Heart right ventricle (tissue), 16 donors: ENCODE measurements around the gene GPSM1. TPM values are rescaled to one million over a fixed set of nuclear protein-coding genes. Genes with fewer than 3 reads are reported as not detected.

Experiments
- ATAC-seq, 8 donors: fragments of 200-7000 bp; cut with Tn5 transposase; one replicate each; pipeline ENCODE4 v1.9.1; 2020; ENCODE audit warnings: mild to moderate bottlenecking in 8 of 8, moderate library complexity in 8 of 8, moderate number of reproducible peaks in 1 of 8
- DNase-seq, 2 donors: peaks; one replicate each; pipeline ENCODE4 v3.0.0-alpha.2; 2020
- H3K27ac ChIP-seq, 10 donors: fragments of 200-600 bp; sonication (generic) in 2 of 10; one replicate each; pipeline versions ENCODE4 v1.5.0 to v1.8.0; 2020 to 2022; ENCODE audit warnings: mild to moderate bottlenecking in 3 of 10
- H3K27me3 ChIP-seq, 7 donors: fragments of 200-600 bp; one replicate each; pipeline ENCODE4 v1.8.0; 2021 to 2022; ENCODE audit warnings: mild to moderate bottlenecking in 2 of 7
- H3K36me3 ChIP-seq, 9 donors: fragments of 200-600 bp; sonication (generic) in 1 of 9; one replicate each; pipeline versions ENCODE4 v1.5.0 to v1.8.0; 2020 to 2022; ENCODE audit warnings: mild to moderate bottlenecking in 2 of 9
- H3K4me1 ChIP-seq, 9 donors: fragments of 200-600 bp; sonication (generic) in 1 of 9; one replicate each; pipeline versions ENCODE4 v1.5.0 to v1.8.0; 2020 to 2022; ENCODE audit warnings: mild to moderate bottlenecking in 4 of 9
- H3K4me3 ChIP-seq, 10 donors: fragments of 200-600 bp; sonication (generic) in 2 of 10; one replicate each; pipeline versions ENCODE4 v1.5.0 to v1.8.0; 2020 to 2022; ENCODE audit warnings: mild to moderate bottlenecking in 7 of 10, moderate library complexity in 2 of 10
- H3K9me3 ChIP-seq, 11 donors: fragments of 200-600 bp in 10 of 11; sonication (generic) in 2 of 11; one replicate each; pipeline versions ENCODE4 v1.5.0 to v1.8.0; 2013 to 2022; ENCODE audit warnings: mild to moderate bottlenecking in 2 of 11, control low read depth in 1 of 11, moderate library complexity in 1 of 11
- CTCF ChIP-seq, 9 donors: fragments of 200-600 bp; sonication (generic) in 2 of 9; IDR thresholded peaks; one replicate each; pipeline versions ENCODE4 v1.5.0 to v1.8.0; 2021 to 2022; ENCODE audit warnings: antibody characterized with exemption in 9 of 9, mild to moderate bottlenecking in 5 of 9, moderate library complexity in 1 of 9
- WGBS, 2 donors: extraction: QIAGEN DNeasy Blood & Tissue Kit; methylation state at CpG; one replicate each; pipeline ENCODE4 v1.1.7; 2013; ENCODE audit warnings: inconsistent platforms in 1 of 2; 5-methylcytosine and 5-hydroxymethylcytosine counted together
- intact Hi-C, 10 donors: fragments of 100-400 bp; cut with DNase I; formaldehyde crosslinking; loops; one replicate each; pipeline versions ENCODE4 v1.11.1 to v1.14.2; 2022
- polyA plus RNA-seq, 2 donors: library from polyadenylated mRNA; stranded (reverse); fragments of 200-250 nt; gene quantifications; one replicate each; pipeline ENCODE4 v1.2.3, GENCODE V29; 2013
- total RNA-seq, 10 donors: library from RNA; stranded (reverse); fragmentation: NEBNext Ultra II Directional in 3 of 10; extraction: Animal tissue kit (Norgen Biotek cat#: 25700) in 3 of 10; gene quantifications; one replicate each; pipeline versions ENCODE4 v1.2.1 to v1.2.4, GENCODE V29; 2021 to 2023
- donor health status: Arrhythmogenic right ventricular cardiomyopathy.
- donor health status: ischemic (EF 13 %, LVEDD 7.1; RV severe dilation, severe dysfunction).
- donor health status: healthy with polysubstance abuse.
- donor health status: DM: no; HTN: yes; CAD: no.
- donor health status: DM: no; HTN: no; CAD: no.
- donor health status: ischemic (EF 25% LVEDD 6.9; RV normal size, moderate dysfunction).
- donor health status: ischemic (EF 25% LVEDD 5.7; RV mildly dilated, moderate dysfunction).
- donor health status: healthy.
- donor health status: DM: yes; HTN: yes; CAD: no.
- donor health status: Ischemic cardiomyopathy.
- donor health status: ischemic (EF 35%, LVEDD 5.7; RV mildly dilated, moderate dysfunction).
- donor health status: nonischemic (EF 11% LVEDD 7.7; RV severe dilation, severe dysfunction).
- donor health status: DM: yes; HTN: yes; CAD: no.
- donor health status: PGD.
- donor health status: ischemic (EF 29% LVEDD 5.4; RV normal size, mild dysfunction).
- donor health status: nonischemic (EF 23%, LVEDD 6.1; RV moderate dilation, normal function).

Gene GPSM1
- total and polyA plus RNA-seq, 12 donors = 19.4 to 87.8 (median 25.8) TPM

DNA sequence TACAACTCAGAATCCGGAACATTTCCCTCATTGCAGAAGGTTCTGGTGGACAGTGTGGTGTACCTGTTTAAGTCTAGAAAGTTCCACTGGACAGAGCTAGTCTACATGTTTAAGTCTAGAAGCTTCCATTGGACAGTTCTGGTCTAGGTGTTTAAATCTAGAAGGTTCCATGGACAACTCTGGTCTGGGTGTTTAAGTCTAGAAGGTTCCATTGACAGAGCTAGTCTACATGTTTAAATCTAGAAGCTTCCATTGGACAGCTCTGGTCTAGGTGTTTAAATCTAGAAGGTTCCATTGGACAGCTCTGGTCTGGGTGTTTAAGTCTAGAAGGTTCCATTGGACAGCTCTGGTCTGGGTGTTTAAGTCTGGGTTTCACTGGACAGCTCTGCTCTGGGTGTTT is 48.4 kb upstream of the GPSM1 start:
- intact Hi-C loops = loop anchor here in 1 of 10 donors (5.0 kb wide), 1 partner anchor 127 kb away; no protein-coding TSS in a partner anchor
- WGBS, 2 donors = 79 to 94% methylated on average over 1 of the region's 1 CpG
- no peak for TF ChIP-seq CTCF (IDR thresholded peaks at IDR 0.05)
- no peak for DNase-seq
- Histone ChIP-seq H3K27ac (no peak overlapping the region), H3K9me3 (no peaks in the 10 kb centered on the region), H3K4me3 (no peak overlapping the region), H3K4me1 (peaks cover 0 to 13% (median 6%) of the 10 kb centered on the region in 9 donors), H3K36me3 (no peaks in the 10 kb centered on the region), H3K27me3 (peaks cover 0 to 73% (median 36%) of the 10 kb centered on the region in 7 donors)
- ATAC-seq = no peak

DNA sequence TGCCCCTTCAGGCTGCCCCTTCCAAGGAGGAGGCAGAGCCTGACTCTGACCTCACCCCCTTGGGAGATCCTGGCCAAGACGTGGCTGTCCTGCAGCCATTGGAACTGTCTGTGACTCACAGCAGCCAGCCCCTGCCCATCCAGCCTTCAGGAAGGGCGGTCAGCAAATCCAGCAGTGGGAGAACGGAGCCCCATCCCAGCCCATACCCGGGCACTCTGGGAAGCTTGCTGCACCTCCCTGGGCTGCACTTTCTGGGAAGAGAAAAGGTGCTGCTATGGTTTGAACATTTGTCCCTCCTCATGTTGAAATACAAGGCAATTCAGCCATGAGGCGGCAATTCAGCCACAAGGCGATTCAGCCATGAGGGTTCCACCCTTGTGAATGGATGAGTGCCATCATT is 47.9 kb upstream of the GPSM1 start:
- WGBS, 2 donors = 75 to 88% methylated on average over 6 of the region's 6 CpGs
- intact Hi-C loops = loop anchor here in 1 of 10 donors (5.0 kb wide), 1 partner anchor 127 kb away; no protein-coding TSS in a partner anchor
- Histone ChIP-seq H3K9me3 (no peaks in the 10 kb centered on the region), H3K27me3 (peaks cover 0 to 73% (median 42%) of the 10 kb centered on the region in 7 donors), H3K27ac (no peak overlapping the region), H3K4me1 (peaks cover 0 to 13% (median 6%) of the 10 kb centered on the region in 9 donors), H3K4me3 (no peak overlapping the region), H3K36me3 (no peaks in the 10 kb centered on the region)
- no peak for TF ChIP-seq CTCF (IDR thresholded peaks at IDR 0.05)
- DNase-seq (no peak), ATAC-seq (no peak)

GRCh38 chr9:136280535-136281315 is 46.6 kb upstream of the GPSM1 start:
- DNase-seq = no peak
- no peak overlapping the region for H3K27ac ChIP-seq
- 86 to 91% methylated on average over 16 of the region's 16 CpGs for WGBS, 2 donors
- no peak for TF ChIP-seq CTCF (IDR thresholded peaks at IDR 0.05)
- no peaks in the 10 kb centered on the region for H3K9me3 ChIP-seq
- H3K4me1 ChIP-seq = peaks cover 0 to 13% (median 6%) of the 10 kb centered on the region in 9 donors
- no peaks in the 10 kb centered on the region for H3K36me3 ChIP-seq
- peaks cover 0 to 64% (median 50%) of the 10 kb centered on the region in 7 donors for H3K27me3 ChIP-seq
- intact Hi-C loops = loop anchor here in 7 of 10 donors (5.0 to 10.0 kb wide), 7 partner anchors 106 to 676 kb away; partner anchors contain the start of gene UBAC1 (in 1 of the 7)
- no peak for ATAC-seq
- H3K4me3 ChIP-seq = no peak overlapping the region

DNA sequence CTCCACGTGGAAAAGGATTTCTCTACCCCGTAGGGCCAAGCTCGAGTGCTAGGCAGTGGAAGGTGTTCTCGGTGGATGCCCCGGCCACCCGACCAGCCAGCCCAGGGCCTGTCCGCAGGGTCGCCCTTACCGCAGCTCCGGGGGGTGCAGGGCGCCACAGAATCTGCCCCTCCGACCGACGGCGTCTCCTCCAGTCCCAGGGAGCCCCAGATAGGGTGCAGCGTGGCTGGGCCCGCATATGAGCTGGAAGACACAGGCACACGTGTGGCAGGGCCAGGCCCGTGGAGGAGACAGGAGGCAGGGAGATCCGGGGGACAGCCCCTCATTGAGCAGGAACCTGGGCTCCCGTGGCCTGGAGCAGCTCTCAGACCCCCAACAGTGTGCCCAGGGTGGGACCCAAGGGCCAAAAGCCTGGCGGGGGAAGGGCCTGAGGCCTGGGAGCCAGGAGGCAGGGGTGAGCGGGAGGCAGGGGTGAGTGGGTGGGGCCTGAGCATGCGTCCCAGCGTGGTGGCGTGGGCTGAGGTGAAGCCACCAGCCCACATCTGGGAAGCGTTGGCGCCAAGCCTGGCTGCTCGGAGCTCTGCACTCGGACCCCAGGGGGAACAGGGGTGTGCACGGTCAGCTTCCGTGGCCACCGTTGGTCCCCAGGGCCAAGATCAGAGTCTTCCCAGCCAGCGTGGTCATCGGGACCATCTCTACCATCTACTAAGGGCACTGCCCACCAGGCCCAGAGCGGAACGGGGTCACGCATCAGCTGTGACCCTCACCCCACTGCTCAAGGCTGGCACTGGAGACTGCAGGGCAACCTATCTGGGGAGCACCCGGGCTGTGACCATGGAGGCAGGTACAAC is 45.7 kb upstream of the GPSM1 start:
- Histone ChIP-seq H3K27ac (no peak overlapping the region), H3K4me3 (no peak overlapping the region), H3K36me3 (no peaks in the 10 kb centered on the region), H3K27me3 (peaks cover 0 to 63% (median 50%) of the 10 kb centered on the region in 7 donors), H3K9me3 (no peaks in the 10 kb centered on the region), H3K4me1 (peaks cover 0 to 13% (median 6%) of the 10 kb centered on the region in 9 donors)
- ATAC-seq = no peak
- TF ChIP-seq CTCF (IDR thresholded peaks at IDR 0.05) = no peak
- 84 to 87% methylated on average over 39 of the region's 39 CpGs for WGBS, 2 donors
- intact Hi-C loops = loop anchor here in 7 of 10 donors (2.0 to 10.0 kb wide), 8 partner anchors 107 to 677 kb away; partner anchors contain the start of gene UBAC1 (in 1 of the 7)
- DNase-seq = no peak
